HEK293 (cell line): ENCODE results near the gene BTN2A1.

ENCODE experiments used
- ZNF366 ChIP-seq: fragments of 450-650 bp; formaldehyde crosslinking; conservative IDR thresholded peaks from 2 replicates; pipeline ENCODE4 v1.5.1; 2016; ENCODE audit warnings: missing biosample characterization, missing genetic modification characterization
- TF ChIP-seq, protein P1 (sequence below): fragments of 450-650 bp; formaldehyde crosslinking; IDR thresholded peaks from 2 replicates; pipeline ENCODE4 v1.5.1; 2016; ENCODE audit warnings: missing biosample characterization, missing genetic modification characterization

DNA sequence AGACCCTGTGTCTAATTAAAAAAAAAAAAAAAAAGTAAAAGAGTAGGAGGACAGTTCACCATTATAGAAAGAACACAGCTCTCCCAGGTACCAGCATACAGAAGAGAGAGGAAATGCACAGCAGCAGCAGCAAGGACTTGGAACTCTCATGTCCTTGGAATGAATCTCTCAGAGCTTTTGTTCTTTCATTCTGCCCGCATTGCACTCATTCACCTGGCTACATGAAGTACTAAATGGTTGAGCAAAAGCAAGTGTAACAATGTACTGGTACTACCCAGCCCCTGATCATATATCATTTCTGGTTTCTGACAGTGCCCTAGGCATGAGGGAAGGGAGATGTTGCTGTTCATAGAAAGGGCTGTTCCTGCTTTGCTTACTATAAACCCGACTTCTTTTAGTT is 29.5 kb upstream of the BTN2A1 start:
- TF ChIP-seq ZNF366 (tag by site-specific recombination) = no peak
- TF ChIP-seq, protein P1, sequence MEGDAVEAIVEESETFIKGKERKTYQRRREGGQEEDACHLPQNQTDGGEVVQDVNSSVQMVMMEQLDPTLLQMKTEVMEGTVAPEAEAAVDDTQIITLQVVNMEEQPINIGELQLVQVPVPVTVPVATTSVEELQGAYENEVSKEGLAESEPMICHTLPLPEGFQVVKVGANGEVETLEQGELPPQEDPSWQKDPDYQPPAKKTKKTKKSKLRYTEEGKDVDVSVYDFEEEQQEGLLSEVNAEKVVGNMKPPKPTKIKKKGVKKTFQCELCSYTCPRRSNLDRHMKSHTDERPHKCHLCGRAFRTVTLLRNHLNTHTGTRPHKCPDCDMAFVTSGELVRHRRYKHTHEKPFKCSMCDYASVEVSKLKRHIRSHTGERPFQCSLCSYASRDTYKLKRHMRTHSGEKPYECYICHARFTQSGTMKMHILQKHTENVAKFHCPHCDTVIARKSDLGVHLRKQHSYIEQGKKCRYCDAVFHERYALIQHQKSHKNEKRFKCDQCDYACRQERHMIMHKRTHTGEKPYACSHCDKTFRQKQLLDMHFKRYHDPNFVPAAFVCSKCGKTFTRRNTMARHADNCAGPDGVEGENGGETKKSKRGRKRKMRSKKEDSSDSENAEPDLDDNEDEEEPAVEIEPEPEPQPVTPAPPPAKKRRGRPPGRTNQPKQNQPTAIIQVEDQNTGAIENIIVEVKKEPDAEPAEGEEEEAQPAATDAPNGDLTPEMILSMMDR = no peak
